HG03066 (cell line): Measurements from ENCODE around the gene APOB.

Experiments used
- ATAC-seq: cut with Tn5 transposase; IDR thresholded peaks from one replicate; pipeline ENCODE4 v1.9.1; 2021; ENCODE audit warnings: low read depth; ENCODE audit not compliant: unreplicated experiment

The APOB gene

DNA sequence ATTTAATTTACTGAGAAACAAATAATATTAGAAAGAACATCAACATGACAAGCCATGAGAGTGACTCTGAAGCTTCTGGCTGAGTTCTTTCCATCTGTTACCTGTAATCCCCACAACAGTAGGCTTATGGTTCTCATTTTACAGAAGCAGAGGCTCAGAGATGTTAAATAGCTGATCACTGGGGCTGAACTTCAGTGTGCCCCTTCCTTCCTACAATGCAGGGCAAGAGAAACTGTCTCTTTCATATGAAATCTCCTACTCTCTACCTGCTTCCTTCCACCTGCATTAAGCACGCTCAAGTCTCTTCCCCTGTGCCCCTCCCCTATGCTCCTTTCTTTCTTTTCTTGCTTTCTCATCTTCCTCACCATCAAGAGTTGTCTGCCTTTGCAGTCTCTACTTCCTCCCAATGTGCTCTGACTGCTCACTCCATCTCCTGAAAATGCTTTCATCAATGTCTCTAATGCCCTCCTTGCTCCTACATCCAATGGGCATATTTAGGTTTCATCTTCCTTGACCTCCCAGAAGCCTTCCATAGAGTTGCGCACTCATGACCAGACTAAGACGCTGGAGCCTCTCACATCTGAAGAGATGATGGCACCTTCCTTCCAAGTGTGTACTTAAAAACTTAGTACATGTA is 23.7 kb downstream of the APOB start:
- ATAC-seq: no peak

DNA sequence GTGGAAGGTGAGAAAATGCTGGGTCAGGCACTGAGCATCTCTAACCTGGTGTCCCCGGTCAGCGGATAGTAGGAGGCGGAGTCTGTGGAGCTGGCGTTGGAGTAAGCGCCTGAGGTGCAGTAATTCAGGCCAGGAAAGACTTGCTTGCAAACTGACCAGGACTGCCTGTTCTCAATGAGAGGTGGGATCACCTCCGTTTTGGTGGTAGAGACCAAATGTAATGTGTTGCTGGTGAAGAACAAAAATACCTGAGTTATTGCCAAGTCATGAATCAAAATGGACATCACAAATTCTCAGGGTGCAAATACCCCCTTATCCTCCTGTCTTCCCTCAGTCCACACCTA is 24.2 kb downstream of the APOB start:
- no peak for ATAC-seq

DNA sequence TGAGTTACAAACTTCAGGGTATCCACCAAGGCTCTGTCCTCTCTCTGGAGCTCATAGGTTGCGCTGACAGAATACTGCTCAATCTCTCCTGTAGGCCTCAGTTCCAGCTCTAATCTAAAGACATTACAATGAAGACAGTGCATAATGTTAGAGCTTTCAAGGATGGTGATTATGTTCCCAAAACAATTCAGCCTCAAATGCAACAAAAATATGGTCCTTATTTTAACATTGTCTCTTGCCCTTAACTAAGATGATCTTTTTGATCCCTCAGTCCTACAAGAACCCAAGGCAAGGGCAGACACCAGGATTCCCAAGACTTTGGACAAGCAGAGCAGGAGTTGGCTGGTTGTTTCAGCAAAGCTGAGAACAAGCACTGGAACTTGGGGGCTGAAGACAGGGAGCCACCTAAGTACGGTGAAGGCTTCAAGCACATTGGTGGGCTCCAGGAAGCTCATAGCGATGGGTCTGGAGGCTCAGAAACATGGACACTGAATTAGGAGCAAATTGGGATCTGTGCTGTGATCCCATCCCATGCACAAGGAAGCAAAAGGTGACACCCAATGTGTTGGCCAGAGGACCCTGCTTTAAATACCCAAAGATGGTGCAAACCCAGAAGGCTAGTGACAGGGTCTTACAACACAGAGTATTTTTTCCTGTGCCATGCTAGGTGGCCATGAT is 24.7 kb downstream of the APOB start:
- no peak for ATAC-seq

DNA sequence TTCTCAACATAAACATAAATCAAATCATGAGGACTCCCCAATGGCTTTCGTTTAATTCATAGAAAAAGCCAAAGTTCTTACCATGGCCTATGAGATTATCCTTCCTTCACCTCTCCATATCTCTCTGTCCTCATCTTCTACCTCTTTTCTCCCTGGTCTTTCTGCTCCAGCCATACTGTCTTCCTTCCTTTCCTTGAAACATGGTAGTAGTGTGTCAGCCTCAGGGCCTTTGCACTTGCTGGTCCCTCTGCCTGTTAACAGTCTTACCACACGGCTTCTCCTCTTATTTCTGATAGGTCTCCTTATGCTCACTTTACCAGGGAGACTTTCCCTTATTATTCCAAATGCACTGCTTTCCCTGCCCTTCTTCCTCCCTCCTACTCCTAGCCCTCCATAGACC is 25.6 kb downstream of the APOB start:
- no peak for ATAC-seq

DNA sequence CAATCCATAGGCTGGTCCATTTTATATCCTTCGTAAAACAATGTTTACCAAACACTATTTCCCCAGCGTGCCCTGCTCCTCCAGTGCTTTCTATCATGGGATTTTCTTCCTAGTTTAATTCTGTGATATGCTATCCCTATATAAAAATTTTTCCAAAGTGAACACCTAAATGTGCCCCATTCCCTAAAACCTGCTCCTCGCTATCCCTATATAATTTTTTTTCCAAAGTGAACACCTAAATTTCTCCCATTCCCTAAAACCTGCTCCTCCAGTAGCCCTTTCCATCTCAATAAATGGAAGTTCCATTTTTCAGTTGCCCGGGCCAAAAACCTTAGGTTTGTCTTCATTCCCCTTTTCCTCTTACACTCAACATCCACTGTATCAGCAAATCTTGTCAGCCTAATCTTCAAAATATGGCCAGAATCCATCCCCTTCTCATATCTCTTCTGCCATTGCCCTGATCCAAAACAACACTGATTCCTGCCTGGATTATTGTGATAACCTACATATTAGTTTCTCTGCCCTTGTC is 26.1 kb downstream of the APOB start:
- no peak for ATAC-seq

DNA sequence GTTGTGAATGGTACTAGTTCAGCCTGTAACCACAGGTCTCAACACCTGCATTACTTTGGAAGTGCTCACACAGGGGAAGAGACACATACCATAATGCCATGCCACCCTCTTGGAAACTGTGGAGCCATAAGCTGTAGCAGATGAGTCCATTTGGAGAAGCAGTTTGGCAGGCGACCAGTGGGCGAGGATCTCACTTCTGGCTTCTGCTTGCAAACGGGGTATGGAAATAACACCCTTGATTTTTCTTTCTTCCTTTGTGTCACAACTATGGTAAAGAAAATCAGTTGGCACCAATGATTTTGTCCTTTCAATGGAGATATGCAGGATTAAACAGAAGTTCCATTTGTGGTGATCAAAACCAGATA is 28.6 kb downstream of the APOB start:
- no peak for ATAC-seq

DNA sequence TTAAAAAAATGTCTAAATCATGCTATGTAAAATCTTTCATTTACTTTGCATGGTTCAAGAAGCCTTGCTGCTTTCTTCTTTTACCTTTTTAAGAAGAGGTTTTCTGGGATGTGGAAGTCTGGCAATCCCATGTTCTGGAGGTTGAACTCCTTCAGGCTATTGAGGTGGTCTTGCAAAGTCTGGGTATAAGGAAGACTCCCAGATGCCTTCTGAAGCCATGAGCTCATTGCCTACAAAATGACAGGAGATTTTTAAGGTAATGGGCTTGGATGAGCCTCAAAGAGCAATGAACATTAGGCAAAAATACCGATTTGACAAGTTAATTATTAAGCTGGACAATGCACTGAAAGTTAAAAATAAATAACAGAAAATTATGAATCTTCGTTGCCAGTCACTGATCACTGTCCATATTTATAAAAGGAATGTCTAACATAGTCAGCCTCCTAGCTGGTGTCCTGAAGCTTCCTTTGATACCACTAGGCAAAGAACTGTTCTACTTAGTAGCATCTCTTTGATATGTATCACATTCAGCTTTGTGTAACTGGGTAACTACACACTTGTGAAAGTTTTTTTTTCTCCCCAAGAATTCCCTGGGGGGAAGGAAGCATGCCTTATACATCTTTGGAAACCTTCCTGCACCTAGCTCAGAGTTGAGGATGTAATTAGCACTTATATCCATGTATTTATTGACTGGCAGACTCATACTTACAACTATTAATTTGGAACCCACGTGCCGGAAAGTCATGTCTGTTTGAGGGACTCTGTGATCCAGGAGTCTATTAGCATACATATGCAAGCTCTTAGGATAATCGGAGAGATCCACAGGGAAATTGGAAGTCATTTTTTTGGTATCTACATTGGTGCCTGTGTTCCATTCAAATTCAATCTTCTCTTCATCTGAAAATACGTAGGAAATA is 29.3 kb downstream of the APOB start:
- ATAC-seq: no peak

DNA sequence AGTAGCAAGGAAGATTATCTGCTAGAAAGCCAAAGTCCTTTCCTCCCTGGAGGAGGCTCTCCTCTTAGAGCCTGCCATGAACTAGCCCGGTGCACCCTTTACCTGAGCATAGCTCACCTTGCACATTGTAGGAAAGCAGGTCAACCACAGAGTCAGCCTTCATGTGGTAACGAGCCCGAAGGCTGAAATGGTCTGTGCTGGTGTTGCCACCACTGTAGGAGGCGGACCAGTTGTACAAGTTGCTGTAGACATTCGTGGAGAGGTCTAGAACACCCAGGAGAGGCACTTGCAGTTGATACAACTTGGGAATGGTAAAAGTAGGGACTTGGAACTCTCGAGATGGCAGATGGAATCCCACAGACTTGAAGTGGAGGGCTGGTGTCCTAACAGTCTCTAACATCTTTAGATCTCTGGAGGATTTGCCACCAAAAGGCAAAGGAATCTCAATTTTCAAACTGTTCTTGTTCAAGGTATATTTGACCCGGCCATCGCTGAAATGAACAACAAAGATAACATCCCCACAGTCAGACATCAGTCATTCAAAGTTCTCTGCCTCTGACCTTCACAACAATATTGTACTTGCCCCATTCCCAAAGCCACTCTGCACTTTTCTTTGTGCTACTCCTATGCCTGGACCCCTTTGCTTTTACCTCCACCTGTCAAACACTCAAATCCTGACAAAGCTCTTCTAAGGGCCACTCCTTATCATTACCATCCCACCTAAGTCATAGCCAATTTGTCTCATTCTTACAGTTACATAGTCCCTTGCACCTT is 30.6 kb downstream of the APOB start:
- ATAC-seq: no peak

DNA sequence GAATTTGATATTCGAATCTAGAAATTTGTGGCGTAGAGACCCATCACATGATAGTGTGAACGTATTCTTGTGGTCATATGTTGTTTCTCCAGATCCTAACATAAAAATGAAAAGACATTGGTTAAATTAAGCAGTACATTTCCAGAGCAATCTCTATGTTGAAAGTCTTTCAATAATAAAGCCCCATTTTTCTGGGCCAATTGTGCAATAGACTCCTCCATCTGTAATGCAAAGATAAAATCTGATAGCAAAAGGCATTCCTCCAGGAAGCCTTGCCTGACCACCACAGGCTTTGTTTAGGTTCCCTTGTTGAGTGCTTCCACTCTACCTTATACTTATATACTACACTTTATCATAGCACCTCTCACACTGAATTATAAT is 31.3 kb downstream of the APOB start:
- ATAC-seq: no peak

DNA sequence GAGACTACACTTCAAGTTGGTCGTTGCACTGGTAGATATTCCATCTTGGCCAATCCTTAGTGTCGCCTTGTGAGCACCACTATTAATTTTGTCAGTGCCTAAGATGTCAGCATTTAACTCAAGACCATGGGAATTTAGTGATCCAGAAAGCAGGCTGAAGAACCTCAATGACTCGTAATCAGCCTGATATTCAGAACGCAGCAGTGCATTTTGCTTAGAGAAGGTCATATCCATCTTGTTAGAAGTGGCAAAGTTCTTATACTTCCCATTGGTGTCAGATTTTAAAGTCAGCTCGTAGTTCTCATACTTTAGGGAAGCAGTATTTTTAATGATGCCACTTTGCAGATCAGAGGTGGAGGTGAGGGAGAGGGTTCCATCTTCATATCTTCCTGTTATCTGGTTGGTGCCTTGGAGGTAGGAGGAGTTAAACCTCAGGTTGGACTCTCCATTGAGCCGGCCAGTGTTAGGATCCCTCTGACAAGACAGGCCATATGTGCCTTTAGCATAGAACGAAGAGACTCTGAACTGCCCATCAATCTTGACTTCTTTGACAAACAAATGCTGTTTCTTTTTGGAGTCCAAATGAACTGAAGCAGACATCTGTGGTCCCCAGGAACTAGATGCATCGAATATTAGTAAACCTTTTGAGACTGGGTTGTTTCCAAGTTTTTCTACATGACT is 31.9 kb downstream of the APOB start:
- no peak for ATAC-seq

DNA sequence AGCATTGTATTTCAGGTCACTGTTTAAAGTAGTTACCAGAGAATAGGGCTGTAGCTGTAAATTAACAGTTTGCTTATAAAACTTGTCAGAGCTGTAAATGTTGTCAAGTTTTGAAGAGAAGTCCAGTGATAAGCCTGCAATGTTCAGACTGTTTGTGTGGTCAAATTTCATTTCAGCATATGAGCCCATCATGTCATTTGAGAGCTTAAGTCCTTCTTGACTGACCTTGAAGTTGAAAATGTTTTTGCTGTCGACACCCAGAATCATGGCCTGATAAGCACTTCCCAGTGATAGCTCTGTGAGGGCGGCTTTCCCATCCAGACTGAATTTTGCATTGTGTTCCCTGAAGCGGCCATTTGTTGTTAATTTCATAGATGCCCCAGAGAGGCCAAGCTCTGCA is 32.4 kb downstream of the APOB start:
- ATAC-seq: no peak

DNA sequence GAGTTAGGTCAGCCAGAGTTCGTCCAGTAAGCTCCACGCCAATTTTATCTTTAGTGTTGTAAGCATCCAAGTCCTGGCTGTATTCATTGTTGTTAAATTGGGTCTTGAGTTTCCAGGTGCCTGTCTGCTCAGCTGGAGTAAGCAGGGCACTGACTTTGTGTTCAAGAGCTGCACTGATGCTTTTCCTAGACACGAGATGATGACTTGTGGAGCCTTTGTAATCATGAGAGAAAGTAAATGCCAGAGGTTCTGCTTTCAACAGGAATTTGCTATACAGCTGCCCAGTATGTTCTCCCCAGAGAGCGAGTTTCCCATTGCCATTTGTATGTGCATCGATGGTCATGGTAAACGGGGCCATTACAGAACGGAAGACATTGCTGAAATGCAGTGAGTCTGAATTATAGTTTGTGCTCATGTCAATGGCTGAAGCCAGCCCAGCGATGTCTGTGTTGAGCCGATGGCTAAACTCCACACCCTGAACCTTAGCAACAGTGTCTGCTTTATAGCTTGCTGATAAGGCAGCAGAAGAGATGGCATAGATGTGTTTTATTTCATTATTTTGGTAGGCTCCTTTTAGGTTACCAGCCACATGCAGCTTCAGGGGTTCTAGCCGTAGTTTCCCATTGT is 32.9 kb downstream of the APOB start:
- ATAC-seq: no peak

DNA sequence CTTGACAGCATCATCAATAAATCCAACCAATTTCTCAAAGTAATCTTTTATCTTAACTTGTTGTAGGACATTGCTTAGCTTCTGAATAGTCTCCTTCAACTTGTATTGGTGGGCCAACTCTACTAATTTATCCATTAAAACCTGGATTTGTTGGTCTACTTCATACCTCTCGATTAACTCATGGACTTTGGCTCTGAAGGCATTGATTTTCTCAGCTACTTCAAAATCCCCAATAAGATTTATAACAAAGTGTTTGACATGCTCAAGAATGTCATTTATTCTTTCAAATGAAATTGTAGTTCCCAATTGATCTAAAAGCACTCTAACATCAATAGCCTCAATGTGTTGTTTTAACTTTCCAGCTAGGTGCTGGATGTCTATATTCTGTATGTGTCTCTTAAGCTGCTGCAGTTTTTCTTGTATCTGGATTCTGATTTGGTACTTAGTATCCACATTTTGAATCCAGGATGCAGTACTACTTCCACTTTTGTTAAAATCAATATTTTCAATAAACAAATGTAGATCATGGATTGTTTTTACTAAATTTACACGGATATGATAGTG is 34.1 kb downstream of the APOB start:
- ATAC-seq: no peak

DNA sequence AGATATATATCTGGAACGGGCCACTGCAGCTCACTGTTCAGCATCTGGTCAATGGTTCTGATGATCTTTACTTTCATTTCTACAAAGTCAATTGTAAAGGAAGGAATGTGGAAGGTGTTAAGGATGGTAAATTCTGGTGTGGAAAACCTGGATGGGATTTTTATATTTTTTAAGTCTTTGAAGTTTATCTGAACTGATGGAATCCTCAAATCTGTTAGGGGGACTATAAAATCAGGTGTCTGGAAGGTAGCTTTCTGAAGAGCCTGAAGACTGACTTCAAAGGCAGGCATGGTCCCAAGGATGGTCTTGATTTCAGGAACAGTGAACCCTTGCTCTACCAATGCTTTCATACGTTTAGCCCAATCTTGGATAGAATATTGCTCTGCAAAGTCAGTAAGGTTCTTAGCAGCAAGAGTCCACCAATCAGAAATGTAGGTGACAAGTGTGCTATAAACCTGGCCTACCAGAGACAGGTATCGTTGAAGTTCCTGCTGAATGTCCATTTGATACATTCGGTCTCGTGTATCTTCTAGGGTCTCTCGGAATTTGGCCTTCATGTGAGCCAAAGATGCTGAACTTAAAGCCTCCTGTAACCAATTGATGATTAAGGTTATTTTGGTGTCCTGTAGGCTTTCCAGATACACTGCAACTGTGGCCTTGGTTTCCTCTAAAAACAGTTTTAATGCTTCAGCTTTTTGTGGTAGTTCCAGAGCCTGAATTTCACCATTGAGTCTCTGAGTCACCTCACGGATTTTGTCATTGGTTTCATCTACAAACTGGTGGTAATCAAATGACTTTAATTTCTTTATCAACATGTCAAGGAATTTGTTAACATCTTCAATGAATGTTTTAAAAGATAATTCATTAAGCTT is 34.8 kb downstream of the APOB start:
- ATAC-seq: no peak

DNA sequence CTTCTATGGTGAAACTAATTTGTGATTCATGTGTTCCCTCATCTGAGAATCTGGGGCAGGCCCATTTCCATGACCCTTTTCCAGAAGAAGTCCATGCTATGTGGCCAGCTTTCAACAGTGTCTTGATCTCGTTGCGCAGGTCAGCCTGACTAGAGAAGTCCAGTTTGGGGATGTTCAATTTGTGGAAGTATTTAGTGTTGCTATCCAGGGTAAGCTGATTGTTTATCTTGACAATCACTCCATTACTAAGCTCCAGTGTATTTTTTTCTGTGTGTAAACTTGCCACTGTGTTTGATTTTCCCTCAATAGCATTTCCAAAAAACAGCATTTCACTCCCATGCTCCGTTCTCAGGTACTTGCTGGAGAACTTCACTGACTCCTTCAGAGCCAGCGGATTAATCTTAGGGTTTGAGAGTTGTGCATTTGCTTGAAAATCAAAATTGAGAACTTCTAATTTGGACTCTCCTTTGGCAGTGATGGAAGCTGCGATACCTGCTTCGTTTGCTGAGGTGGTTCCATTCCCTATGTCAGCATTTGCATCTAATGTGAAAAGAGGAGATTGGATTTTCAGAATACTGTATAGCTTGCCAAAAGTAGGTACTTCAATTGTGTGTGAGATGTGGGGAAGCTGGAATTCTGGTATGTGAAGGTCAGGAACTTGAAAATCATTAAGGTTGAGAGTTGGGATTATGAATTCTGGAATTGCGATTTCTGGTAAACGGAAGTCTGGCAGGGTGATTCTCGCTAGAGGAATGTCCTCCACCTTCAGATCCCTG is 35.7 kb downstream of the APOB start:
- ATAC-seq: no peak

DNA sequence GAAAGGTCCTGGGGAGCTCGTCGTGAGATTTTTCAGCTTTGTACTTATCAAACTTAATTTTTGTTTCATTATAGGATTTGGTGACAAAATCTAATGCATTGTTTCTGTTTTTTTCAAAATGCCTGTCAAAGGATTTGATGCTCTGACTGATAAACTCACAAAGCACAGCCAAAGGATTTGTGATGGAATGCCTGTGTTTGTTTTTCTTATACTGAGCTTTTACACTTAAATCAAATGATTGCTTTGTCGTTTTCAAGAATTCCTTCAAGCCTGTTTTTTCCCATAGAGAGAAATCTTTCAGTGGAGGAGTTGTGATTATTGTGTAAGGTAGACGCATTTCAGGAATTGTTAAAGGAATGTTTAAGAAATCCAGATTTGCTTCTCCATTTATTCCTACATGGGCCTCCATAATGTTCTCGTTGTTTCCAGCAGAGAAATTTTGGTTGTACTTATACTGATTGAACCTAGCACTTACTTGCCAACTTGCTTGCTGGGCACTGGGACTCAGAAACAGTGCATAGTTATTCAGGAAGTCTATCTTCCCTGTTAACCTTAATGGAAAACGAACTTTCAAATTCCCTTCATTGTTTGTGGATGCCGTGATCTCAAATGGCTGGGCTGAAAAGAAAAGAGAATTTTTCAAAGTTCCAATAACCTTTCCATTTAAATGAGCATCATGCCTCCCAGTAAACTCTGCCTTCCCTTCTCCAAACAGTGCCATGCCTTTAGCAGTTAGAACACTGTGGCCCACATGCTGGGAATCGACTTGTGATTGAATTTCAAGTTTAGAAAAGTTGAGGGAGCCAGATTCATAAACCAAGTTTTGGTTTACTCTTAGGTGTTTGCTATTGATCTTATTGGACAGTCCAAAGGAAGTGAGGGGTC is 36.5 kb downstream of the APOB start:
- no peak for ATAC-seq
